Tongue (tissue), 2 donors: Measurements from ENCODE around the gene RPL28. TPM values are rescaled to one million over a fixed set of nuclear protein-coding genes. Genes with fewer than 3 reads are reported as not detected.
"Not testable (repeated sequence)": the region's sequence is repeated elsewhere in the genome, so short reads cannot be mapped to it uniquely, and the experiment has no call there.

Source experiments
- DNase-seq: peaks from one replicate; pipeline ENCODE4 v3.0.0-alpha.2; 2015
- total RNA-seq: library from RNA; depleted of rRNA; stranded (reverse); fragments of >200 nt; gene quantifications from one replicate; pipeline ENCODE4 v1.2.3, GENCODE V29; 2014

RPL28 gene
- total RNA-seq, 1 donor from 2014 or later = 453 TPM

DNA sequence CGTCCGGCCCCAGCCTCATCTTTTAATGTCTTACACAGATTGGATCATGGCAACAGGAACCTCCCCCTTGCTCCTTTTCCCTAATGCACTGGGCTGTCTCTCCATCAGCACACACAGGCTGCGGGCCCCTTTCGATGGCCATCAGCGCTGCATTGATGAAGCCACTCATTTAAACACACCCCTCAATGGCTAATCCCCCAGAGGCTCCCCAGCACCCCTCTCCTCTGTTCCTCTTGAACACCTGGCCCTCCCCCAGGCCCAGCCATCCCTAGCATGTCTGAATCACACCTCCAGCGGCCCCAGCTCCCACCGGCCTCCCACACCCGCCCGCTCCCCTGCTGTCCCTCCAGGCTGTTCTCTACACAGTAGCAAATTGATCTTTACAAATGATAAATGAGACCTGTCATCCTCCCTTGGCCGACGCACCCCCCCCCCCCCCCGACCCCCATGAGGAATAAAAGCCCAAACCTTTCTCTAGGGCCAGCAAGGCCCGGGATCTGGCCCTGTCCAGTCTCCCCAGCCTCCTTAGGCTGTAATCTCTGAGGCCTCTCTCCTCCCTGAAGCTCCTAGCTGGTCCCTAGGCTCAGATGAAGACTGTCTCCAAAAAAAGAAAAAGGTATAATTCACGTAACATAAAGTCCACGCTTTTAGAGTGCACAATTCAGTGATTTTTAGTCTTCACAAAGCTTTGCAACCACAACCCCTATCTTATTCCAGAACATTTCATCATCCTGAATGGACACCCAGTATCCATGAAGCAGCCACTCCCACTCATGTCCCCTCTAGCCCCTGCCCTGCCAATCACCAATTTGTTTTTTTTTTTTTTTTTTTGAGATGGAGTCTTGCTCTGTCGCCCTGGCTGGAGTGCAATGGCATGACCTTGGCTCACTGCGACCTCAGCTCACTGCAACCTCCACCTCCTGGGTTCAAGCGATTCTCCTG, 7.4 kb downstream of the RPL28 start:
- no peak for DNase-seq

- no peak for DNase-seq
Observed at GRCh38 chr19:55398200-55398925, 12.6 kb downstream of the RPL28 start.

- DNase-seq = no peak
Observed at GRCh38 chr19:55400281-55401087, 14.8 kb downstream of the RPL28 start.

GRCh38 chr19:55401390-55401789, 15.7 kb downstream of the RPL28 start:
- DNase-seq = not testable (repeated sequence)

DNA sequence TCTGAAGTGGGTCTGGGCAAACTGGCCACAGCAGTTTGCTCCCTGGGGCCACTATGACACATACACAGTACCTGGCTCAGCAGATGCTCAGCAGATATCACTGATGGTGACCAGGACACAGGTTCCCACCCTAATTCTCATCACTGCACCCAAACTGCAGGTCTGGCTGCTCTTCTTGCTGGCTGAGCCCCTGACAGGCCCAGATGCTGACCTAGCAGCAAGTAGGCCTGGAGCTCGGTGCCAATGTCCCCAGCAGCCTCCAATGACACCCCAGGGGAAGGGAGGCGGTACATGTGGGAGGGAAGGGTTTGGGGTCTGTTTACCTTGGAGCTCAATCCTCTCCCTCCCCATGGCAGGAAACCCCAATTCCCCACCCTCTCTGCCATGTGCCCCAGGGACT, 16.8 kb downstream of the RPL28 start:
- no peak for DNase-seq

- no peak for DNase-seq
Observed at GRCh38 chr19:55405638-55406037, 19.9 kb downstream of the RPL28 start.

- no peak for DNase-seq
Observed at GRCh38 chr19:55406091-55406825, 20.5 kb downstream of the RPL28 start.

GRCh38 chr19:55406826-55407549, 21.3 kb downstream of the RPL28 start:
- DNase-seq = peak; percentile 37

GRCh38 chr19:55407550-55407799, 21.7 kb downstream of the RPL28 start, which contains the start of gene UBE2S:
Gene UBE2S, minus strand, starts transcription at chr19:55407788. Its CDS starts 199 bp downstream, at chr19:55407589.
- not testable (repeated sequence) for DNase-seq

DNA sequence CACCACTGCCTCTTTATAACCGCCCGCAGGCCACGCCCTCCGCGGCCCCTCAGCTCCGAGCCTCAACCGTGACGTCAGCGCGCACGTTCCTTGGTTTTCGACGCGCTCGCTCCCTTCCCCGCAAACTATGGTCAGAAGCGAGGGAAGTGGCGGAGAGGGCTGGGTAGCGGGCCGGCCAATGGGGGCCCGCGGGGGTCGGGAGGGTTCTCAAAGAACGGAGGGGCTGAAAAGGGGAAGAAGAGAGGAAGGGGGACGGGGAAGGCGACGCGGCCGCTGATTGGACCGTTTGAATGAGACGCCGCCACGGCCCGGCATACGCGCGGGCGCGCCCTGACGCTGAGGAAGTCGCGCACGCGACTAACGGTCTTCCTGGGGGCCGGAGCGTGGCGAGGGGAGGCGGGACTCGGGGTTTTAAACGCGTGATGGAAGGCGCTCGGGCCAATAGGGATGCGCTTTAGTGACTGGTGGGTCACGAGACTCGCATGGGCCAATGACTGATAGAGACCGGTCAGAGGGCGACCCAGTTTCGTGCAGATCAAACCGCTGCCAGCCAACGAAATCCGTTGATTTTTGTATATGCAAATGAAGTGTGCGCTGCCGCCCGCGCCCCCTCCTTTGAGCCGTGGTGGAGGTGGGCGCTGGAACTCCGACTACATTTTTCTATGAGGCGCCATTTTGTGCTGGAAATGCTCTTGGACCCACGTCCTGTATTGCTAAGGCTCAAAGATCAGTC, 22.2 kb downstream of the RPL28 start:
- DNase-seq = peak; percentile 100

DNA sequence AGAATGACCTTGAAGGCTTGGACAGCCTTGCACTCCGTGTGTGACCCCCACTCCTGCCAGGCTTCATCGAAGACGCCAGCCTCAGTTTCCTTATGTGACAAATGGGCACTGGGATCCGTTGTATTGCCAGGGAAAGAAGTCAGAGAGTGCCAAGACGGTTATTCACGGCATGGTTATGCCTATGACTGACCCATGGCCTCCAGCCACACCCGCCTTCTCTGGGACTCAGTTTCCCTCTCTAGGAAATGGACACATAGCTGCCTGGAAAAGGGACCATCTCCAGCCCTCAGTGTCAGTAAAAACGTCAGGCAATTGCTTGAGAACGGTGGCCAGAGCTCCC, 22.8 kb downstream of the RPL28 start:
- DNase-seq = no peak

GRCh38 chr19:55409179-55409578, 23.4 kb downstream of the RPL28 start:
- not testable (repeated sequence) for DNase-seq

GRCh38 chr19:55410168-55410567, 24.4 kb downstream of the RPL28 start:
- no peak for DNase-seq

GRCh38 chr19:55418185-55418584, 32.5 kb downstream of the RPL28 start:
- DNase-seq = peak; percentile 89

DNA sequence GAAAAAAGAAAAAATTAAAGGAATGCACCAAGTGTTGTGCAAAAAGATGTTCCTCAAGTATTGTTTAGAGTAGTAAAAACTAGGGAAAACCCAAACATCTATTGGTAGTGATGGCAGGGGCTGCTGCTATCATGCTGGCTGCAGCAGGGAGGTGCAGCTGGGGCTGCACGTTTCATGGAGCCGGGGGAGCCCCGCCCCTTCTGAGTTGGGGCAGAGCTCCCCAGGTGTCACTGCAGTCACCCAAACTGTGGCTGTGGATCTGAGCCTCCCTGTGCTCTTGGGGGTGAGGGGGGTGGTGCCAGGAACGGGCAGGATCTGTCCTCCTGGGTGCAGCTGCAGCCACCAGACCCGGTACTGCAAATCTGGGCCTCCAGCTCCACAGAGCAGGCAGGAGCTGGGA, 33.4 kb downstream of the RPL28 start:
- no peak for DNase-seq

DNA sequence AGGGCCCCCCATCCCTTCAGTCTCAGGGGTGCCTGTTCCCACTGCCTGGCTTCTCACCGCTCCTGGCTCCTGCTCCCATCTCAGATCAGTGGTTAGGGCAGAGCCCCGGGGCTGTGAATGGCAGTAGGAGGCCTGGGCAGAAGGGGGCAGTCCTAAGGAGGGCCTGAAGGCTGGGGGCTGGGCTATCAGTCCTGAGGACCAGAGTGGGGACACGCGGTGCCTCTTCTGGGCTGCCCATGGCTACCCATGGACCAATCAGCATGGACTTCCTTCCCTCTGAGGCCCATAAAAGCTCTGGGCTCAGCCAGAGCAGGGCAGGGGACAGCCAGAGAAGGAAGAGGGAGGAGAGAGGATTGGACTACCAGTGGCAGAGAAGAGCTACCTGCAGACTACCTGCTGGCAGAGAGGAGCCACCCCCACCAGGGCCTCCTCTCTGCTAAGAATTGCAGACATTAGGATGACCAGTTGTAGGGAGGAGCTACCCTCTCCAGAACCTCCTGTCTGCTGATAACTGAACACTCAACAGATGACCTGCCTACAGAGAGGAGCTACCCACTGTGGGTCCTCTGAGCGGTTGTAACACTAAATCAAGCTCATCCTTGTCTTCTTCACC, 34.0 kb downstream of the RPL28 start:
- no peak for DNase-seq

- not testable (repeated sequence) for DNase-seq
Observed at GRCh38 chr19:55421281-55421680, 35.5 kb downstream of the RPL28 start.

- no peak for DNase-seq
Observed at GRCh38 chr19:55423225-55424005, 37.7 kb downstream of the RPL28 start.

- no peak for DNase-seq
Observed at GRCh38 chr19:55424518-55424917, 38.8 kb downstream of the RPL28 start.
